Upper lobe of left lung (tissue), 6 donors: ENCODE data around the gene SPOPL. TPM values are rescaled to one million over a fixed set of nuclear protein-coding genes. Genes with fewer than 3 reads are reported as not detected.

Source experiments
- ATAC-seq, 2 donors: fragments of 200-7000 bp; cut with Tn5 transposase; one replicate each; pipeline ENCODE4 v1.9.1; 2022; ENCODE audit warnings: mild to moderate bottlenecking in 2 of 2, moderate library complexity in 2 of 2; ENCODE audit not compliant: low FRiP score in 2 of 2
- DNase-seq, 2 donors: peaks; one replicate each; pipeline ENCODE4 v3.0.0-alpha.2; 2019 to 2020
- H3K27ac ChIP-seq, 4 donors: fragments of 200-600 bp; sonication (generic); one replicate each; pipeline ENCODE4 v1.5.1; 2016 to 2019
- H3K27me3 ChIP-seq, 4 donors: fragments of 200-600 bp; sonication (generic); one replicate each; pipeline ENCODE4 v1.5.1; 2017 to 2019
- H3K36me3 ChIP-seq, 4 donors: fragments of 200-600 bp; sonication (generic); one replicate each; pipeline ENCODE4 v1.5.1; 2016 to 2019
- H3K4me1 ChIP-seq, 4 donors: fragments of 200-600 bp; sonication (generic); one replicate each; pipeline ENCODE4 v1.5.1; 2018 to 2019
- H3K4me3 ChIP-seq, 4 donors: fragments of 200-600 bp; sonication (generic); one replicate each; pipeline ENCODE4 v1.5.1; 2017 to 2019; ENCODE audit warnings: mild to moderate bottlenecking in 2 of 4, moderate library complexity in 1 of 4
- H3K9me3 ChIP-seq, 4 donors: fragments of 200-600 bp; sonication (generic); one replicate each; pipeline ENCODE4 v1.5.1; 2018 to 2019
- EP300 ChIP-seq, 4 donors: sonication (generic); formaldehyde crosslinking; IDR thresholded peaks; one replicate each; pipeline ENCODE4 v1.5.1; 2017; ENCODE audit warnings: antibody characterized with exemption in 4 of 4, control low read depth in 2 of 4
- POLR2A ChIP-seq, 4 donors: fragments of 450-650 bp; IDR thresholded peaks; one replicate each; pipeline ENCODE4 v1.5.1; 2016 to 2017; ENCODE audit warnings: antibody characterized with exemption in 4 of 4, mild to moderate bottlenecking in 2 of 4
- POLR2AphosphoS5 ChIP-seq, 2 donors: sonication (generic); formaldehyde crosslinking; IDR thresholded peaks; one replicate each; pipeline ENCODE4 v1.5.1; 2017; ENCODE audit warnings: antibody characterized with exemption in 2 of 2
- WGBS, 2 donors: methylation state at CpG; one replicate each; pipeline ENCODE4 v1.1.5; 2017 to 2018; 5-methylcytosine and 5-hydroxymethylcytosine counted together
- total RNA-seq, 6 donors: library from RNA; depleted of rRNA in 4 of 6; stranded (reverse); fragments of >200 nt in 4 of 6; gene quantifications; one replicate each; pipeline versions ENCODE4 v1.1.0 to v1.2.1, GENCODE V29; 2016 to 2021
- TF ChIP-seq, protein P1 (sequence below), 6 experiments: fragments of 450-650 bp in 4 of 6; fragments of 200-600 bp in 2 of 6; sonication (generic) in 2 of 6; IDR thresholded peaks; one replicate each; pipeline ENCODE4 v1.5.1; 2016 to 2019; ENCODE audit warnings: antibody characterized with exemption in 6 of 6
- donor health status: DM: no; HTN: no; CAD: no; lungs with moderate emphysema.
- donor health status: DM: no; HTN: yes; CAD: no; lungs with severe emphysema.

Gene SPOPL
- total RNA-seq, 6 donors from 2014 or later, result 4.2 to 40.0 (median 24.2) TPM

DNA sequence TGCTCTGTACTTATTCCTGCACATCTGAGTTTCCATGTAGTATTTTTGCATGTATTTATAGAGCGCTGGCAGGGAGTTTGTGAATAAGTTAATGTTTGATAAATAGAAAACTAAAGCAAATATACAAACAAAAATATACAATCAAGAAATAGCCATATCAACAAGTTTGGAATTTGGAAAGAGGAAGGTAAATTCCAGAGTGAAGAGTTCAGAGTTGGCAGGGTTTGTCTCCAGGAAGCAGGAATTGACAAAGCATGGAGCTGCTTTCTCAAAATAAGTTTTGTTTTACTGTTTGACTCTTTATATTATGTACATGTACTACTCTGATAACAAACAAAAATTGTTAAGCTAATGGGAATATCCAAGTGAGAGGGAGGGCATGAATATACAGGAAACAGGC lies 80.3 kb downstream of the SPOPL start:
- Histone ChIP-seq H3K4me3 (no peak overlapping the region), H3K27me3 (no peaks in the 10 kb centered on the region), H3K9me3 (peaks cover 0 to 8% (median 0%) of the 10 kb centered on the region in 4 donors), H3K36me3 (peaks cover 0 to 5% (median 0%) of the 10 kb centered on the region in 4 donors), H3K27ac (no peak overlapping the region), H3K4me1 (peaks cover 0 to 3% (median 0%) of the 10 kb centered on the region in 4 donors)
- TF ChIP-seq, protein P1, sequence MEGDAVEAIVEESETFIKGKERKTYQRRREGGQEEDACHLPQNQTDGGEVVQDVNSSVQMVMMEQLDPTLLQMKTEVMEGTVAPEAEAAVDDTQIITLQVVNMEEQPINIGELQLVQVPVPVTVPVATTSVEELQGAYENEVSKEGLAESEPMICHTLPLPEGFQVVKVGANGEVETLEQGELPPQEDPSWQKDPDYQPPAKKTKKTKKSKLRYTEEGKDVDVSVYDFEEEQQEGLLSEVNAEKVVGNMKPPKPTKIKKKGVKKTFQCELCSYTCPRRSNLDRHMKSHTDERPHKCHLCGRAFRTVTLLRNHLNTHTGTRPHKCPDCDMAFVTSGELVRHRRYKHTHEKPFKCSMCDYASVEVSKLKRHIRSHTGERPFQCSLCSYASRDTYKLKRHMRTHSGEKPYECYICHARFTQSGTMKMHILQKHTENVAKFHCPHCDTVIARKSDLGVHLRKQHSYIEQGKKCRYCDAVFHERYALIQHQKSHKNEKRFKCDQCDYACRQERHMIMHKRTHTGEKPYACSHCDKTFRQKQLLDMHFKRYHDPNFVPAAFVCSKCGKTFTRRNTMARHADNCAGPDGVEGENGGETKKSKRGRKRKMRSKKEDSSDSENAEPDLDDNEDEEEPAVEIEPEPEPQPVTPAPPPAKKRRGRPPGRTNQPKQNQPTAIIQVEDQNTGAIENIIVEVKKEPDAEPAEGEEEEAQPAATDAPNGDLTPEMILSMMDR (IDR thresholded peaks at IDR 0.05), result no peak
- TF ChIP-seq EP300 (IDR thresholded peaks at IDR 0.05), result no peak
- no peak for TF ChIP-seq POLR2A (IDR thresholded peaks at IDR 0.05)
- TF ChIP-seq POLR2AphosphoS5 (IDR thresholded peaks at IDR 0.05), result no peak
- ATAC-seq (no peak), DNase-seq (no peak)
- 78 to 83% methylated on average over 1 of the region's 1 CpG for WGBS, 2 donors

DNA sequence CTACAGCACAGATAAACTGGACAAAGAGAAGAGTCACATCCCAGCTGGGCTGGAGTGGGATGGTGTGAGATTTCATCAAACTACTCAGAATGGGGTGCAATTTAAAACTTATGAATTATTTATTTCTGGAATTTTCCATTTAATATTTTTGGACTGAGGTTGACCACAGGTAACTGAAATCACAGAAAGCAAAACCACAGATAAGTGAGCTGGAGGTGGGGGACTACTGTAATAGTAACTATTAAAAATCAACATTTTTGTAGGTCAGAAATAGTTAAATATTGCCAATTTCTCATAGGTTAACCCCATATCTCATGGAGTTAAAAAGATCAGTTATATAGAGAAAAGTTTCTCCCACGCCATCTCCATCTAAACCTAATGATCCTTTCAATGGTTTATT lies 88.1 kb downstream of the SPOPL start:
- no peak for TF ChIP-seq POLR2AphosphoS5 (IDR thresholded peaks at IDR 0.05)
- TF ChIP-seq, protein P1 (IDR thresholded peaks at IDR 0.05), result no peak
- TF ChIP-seq EP300 (IDR thresholded peaks at IDR 0.05), result no peak
- TF ChIP-seq POLR2A (IDR thresholded peaks at IDR 0.05), result no peak
- ATAC-seq (no peak), DNase-seq (no peak)
- H3K9me3 ChIP-seq, result no peaks in the 10 kb centered on the region
- WGBS, 2 donors, result 96 to 100% methylated on average over 1 of the region's 1 CpG
- no peak overlapping the region for H3K27ac ChIP-seq
- no peaks in the 10 kb centered on the region for H3K27me3 ChIP-seq
- no peaks in the 10 kb centered on the region for H3K36me3 ChIP-seq
- no peaks in the 10 kb centered on the region for H3K4me1 ChIP-seq
- no peak overlapping the region for H3K4me3 ChIP-seq

DNA sequence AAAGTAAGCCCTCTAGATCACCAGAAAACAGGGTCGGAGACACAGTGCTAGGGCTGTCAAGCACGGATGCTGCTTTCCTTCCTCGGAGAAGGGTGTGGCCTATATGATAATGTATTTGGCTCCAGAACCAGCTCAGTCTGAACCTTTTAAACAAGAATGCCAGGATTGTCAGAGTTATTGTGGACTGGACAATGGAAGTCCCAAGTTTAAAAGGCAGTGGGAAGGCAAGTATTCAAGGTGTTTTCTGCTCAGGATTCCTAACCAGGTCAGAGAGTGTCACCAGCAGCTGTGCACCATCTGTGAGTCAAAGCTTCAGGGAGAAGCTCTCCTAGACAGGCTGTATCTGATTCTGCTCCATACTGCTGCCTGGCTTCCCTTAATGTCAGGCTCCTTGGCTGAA lies 94.8 kb downstream of the SPOPL start:
- no peak overlapping the region for H3K27ac ChIP-seq
- DNase-seq, result no peak
- H3K4me1 ChIP-seq, result no peaks in the 10 kb centered on the region
- H3K36me3 ChIP-seq, result no peaks in the 10 kb centered on the region
- 79 to 86% methylated on average over 3 of the region's 3 CpGs for WGBS, 2 donors
- no peaks in the 10 kb centered on the region for H3K9me3 ChIP-seq
- ATAC-seq, result no peak
- TF ChIP-seq POLR2AphosphoS5 (IDR thresholded peaks at IDR 0.05), result no peak
- TF ChIP-seq EP300 (IDR thresholded peaks at IDR 0.05), result no peak
- TF ChIP-seq POLR2A (IDR thresholded peaks at IDR 0.05), result no peak
- TF ChIP-seq, protein P1 (IDR thresholded peaks at IDR 0.05), result no peak
- H3K4me3 ChIP-seq, result no peak overlapping the region
- no peaks in the 10 kb centered on the region for H3K27me3 ChIP-seq

DNA sequence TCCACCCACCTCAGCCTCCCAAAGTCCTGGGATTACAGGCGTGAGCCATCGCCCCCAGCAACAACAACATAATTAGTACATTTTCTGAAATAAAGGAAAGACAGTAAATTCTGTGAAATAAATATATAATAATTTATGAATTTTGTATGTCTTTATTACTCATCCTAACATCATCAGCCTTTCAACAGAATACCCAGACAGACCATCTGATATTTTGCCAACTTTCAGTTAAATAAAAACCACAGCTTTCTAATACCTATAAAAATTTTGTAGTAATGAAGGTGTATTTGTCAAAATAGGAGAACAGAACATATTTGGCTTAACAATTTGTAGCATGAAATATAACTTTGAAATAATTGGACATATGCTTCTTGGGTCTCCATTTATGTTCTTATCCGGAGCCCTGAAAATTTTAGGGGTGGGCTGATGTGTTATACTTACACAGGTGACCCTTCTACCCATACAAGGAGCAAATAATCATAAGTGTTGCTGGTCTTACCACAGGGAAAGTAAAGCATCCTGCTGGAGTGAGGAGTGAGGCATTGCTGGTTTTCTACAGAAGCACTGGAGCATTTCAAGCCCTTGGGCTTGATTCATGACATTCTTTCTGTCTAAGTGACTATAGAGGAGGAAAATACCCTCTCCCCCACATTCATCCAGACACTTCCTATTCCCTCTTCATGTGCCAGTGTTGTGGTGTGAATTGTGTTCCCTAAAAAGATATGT lies 99.3 kb downstream of the SPOPL start:
- 93 to 97% methylated on average over 3 of the region's 3 CpGs for WGBS, 2 donors
- ATAC-seq, result no peak
- H3K36me3 ChIP-seq, result no peaks in the 10 kb centered on the region

More for the DNA sequence above, 99.3 kb downstream of the SPOPL start:
- TF ChIP-seq, protein P1 (IDR thresholded peaks at IDR 0.05), result no peak
- TF ChIP-seq POLR2A (IDR thresholded peaks at IDR 0.05), result no peak
- TF ChIP-seq POLR2AphosphoS5 (IDR thresholded peaks at IDR 0.05), result no peak
- no peak for TF ChIP-seq EP300 (IDR thresholded peaks at IDR 0.05)
- Histone ChIP-seq H3K27ac (no peak overlapping the region), H3K4me3 (no peak overlapping the region), H3K4me1 (no peaks in the 10 kb centered on the region), H3K27me3 (no peaks in the 10 kb centered on the region), H3K9me3 (no peaks in the 10 kb centered on the region)
- DNase-seq, result no peak
